NCI-H2171 (cell line): Measurements from ENCODE around the gene SYNGR1.
"Not testable (repeated sequence)": the region's sequence is repeated elsewhere in the genome, so short reads cannot be mapped to it uniquely, and the experiment has no call there.

Source experiments
- DNase-seq: peaks from one replicate; lab custom pipeline; 2025; lab: John Stamatoyannopoulos, UW

The SYNGR1 gene

GRCh38 chr22:39317084-39317774 is 32.6 kb upstream of the SYNGR1 start:
- DNase-seq, result no peak

- no peak for DNase-seq
Measured at GRCh38 chr22:39317775-39318506, 31.9 kb upstream of the SYNGR1 start.

GRCh38 chr22:39318507-39319283 is 31.1 kb upstream of the SYNGR1 start:
- no peak for DNase-seq

GRCh38 chr22:39319284-39320022 is 30.3 kb upstream of the SYNGR1 start, which contains the start of gene RPL3:
Gene RPL3 (minus strand): TSS chr22:39319623. CDS start chr22:39319597, 26 bp downstream.
- DNase-seq, result peak; percentile 98

DNA sequence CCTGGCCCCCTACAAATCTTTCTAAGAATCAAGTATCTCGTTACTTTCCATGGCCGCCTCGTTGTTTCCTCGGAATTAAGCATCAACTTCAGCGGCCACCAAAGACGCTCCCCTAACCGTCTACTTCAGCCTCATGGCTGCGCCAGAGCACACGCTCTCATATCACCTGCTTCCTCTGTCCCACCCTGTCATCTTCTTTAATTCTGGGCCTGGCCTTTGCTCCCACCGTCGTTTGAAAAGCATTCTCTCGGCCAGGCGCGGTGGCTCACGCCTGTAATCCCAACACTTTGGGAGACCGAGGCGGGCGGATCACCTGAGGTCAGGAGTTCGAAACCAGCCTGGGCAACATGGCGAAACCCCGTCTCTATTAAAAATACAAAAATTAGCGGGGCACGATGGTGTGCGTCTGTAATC is 29.2 kb upstream of the SYNGR1 start:
- not testable (repeated sequence) for DNase-seq

- DNase-seq, result no peak
Measured at GRCh38 chr22:39325392-39325932, 24.3 kb upstream of the SYNGR1 start.

DNA sequence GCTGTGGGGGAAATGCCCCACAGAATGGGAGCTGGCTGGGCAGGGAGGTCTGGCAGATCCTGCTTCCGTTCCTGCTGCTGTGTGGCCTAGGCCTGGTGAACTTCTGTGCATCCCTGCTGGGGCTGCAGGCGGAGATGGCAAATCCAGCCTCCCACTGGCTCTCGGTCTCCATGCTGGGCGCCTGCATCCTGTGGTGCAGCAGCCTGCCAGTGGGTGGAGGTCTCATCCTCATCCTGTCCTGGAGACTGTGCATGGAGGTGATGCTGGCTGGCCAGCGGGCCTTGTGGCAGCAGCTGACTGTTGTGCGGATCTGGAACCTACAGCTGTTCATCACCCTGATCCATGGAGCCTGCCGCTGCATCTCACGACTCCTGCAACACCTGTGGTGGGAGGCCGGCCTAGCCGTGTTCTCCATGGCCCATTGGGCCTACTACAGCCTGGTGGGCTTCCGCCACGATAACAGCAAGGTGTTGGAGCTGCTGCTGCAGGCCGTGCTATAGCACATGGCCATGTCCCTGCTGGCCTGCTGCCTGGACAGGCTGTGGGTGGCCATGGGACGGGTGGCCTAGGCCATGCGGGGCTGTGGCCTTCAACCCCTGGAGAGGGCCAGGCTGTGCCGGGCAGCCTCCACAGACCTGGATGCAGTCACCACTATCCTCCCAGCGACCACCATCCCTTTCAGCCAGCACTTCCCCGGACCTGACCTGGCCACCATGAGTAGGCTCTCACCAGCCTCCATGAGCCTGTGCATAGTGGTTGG is 21.6 kb upstream of the SYNGR1 start:
- no peak for DNase-seq

GRCh38 chr22:39330553-39330952 is 19.2 kb upstream of the SYNGR1 start:
- not testable (repeated sequence) for DNase-seq

GRCh38 chr22:39332441-39333064 is 17.2 kb upstream of the SYNGR1 start:
- no peak for DNase-seq

DNA sequence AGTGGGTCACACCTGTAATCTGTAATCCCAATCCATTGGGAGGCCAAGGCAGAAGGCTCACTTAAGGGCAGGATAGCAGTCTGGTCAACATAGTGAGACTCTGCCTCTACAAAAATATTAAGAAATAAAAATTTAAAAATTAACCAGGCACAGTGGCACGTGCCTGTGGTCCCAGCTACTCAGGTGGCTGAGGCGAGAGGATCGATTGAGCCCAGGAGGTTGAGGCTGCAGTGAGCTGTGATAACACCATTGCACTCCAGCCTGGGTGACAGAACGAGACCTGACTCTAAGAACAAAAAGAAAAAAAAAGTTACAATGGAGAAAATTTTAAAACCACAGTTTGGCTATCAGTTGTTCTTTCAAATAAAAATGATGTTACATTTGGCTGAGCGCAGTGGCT is 13.4 kb upstream of the SYNGR1 start:
- no peak for DNase-seq

DNA sequence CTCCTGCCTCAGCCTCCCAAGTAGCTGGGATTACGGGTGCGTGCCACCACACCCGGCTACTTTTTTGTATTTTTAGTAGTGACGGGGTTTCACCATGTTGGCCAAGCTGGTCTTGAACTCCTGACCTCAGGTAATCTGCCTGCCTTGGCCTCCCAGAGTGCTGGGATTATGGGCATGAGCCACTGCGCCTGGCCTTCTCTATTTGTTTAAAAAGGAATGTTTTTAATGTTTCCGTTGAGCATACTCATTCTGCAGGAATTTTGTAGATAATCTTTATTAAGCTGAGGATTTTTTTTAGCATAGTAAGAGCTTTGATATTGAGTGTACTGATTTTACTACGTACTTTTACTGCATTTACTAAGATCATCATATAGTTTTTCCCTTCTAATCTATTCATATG is 10.0 kb upstream of the SYNGR1 start:
- not testable (repeated sequence) for DNase-seq

- DNase-seq, result no peak
Measured at GRCh38 chr22:39341179-39341578, 8.6 kb upstream of the SYNGR1 start.

- DNase-seq, result peak; percentile 60
Measured at GRCh38 chr22:39343259-39344045, 6.3 kb upstream of the SYNGR1 start.

DNA sequence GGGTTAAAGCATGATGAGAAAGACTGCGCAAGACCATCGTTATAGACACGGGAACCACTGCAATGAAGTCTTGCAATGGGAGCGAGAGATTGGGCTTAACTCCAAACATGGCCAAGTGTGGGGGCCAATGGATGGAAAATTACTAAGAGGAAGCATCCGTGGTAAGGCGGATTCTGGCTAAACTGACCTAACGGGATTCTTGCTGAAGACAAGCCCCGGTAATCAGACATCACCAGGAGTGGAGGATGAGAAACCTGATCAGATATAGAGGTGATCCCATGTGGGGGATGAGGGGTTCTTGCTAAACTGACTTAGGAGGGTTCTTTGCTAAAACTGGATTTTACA is 5.8 kb upstream of the SYNGR1 start:
- DNase-seq, result no peak

GRCh38 chr22:39345231-39345630 is 4.6 kb upstream of the SYNGR1 start:
- DNase-seq, result no peak

DNA sequence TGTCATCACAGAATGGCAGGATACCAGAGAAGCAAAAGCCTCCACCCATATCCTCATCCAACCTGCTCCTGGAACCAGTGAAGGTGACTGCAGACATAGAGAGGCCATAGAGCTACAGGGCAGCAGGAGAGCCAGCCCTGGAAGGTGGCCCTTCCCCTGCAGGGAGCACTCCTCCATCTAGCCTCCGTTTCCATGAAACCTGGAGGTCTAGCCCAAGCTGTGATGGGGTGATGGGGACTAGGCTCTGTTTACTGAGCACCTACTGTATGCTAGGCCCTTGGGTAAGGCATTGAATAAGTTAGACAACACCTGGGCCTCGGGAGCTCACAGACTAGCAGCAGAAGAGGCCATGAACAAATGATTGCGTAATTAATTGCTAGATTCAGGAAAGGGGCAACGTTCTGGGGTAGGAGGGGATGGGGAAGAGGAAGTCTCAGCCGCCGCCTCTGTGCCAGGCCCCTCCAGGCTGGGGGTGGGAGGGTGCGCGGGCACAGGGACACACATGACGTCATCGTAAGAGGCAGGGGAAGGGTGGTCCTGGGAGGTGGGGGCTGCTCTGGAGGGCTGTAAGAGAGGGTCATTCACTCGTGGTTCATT is 784 bp upstream of the SYNGR1 start:
- peak; percentile 51 for DNase-seq

GRCh38 chr22:39349506-39349966 is 255 bp upstream of the SYNGR1 start:
- peak; percentile 74 for DNase-seq

- no peak for DNase-seq
Measured at GRCh38 chr22:39350757-39351688, 1.2 kb downstream of the SYNGR1 start.
